Adipocyte (in vitro differentiated cells): ENCODE data around the gene FCHSD2.

ENCODE experiments used
- DNase-seq: peaks from one replicate; pipeline ENCODE4 v3.0.0-alpha.2; 2015; ENCODE audit warnings: low read depth
- H3K27me3 ChIP-seq: replicated peaks from 2 replicates; pipeline ENCODE4 v1.7.0; 2013; ENCODE audit warnings: mild to moderate bottlenecking, low read length, moderate library complexity; ENCODE audit not compliant: control insufficient read depth, insufficient read depth
- H3K36me3 ChIP-seq: 2 replicates; pipeline ENCODE4 v1.7.0; 2013; ENCODE audit warnings: low read length, mild to moderate bottlenecking, moderate library complexity; ENCODE audit not compliant: control insufficient read depth, insufficient read depth, severe bottlenecking
- H3K4me1 ChIP-seq: 2 replicates; pipeline ENCODE4 v1.7.0; 2013; ENCODE audit warnings: mild to moderate bottlenecking, low read length, moderate library complexity; ENCODE audit not compliant: control insufficient read depth, insufficient read depth
- H3K4me3 ChIP-seq: 2 replicates; pipeline ENCODE4 v1.7.0; 2013; ENCODE audit warnings: mild to moderate bottlenecking, low read length, moderate library complexity
- H3K9ac ChIP-seq: 2 replicates; pipeline ENCODE4 v1.7.0; 2013; ENCODE audit warnings: mild to moderate bottlenecking, low read length, moderate library complexity
- H3K9me3 ChIP-seq: 2 replicates; pipeline ENCODE4 v1.7.0; 2013; ENCODE audit warnings: mild to moderate bottlenecking, low read length, moderate library complexity; ENCODE audit not compliant: control insufficient read depth

Gene FCHSD2

DNA sequence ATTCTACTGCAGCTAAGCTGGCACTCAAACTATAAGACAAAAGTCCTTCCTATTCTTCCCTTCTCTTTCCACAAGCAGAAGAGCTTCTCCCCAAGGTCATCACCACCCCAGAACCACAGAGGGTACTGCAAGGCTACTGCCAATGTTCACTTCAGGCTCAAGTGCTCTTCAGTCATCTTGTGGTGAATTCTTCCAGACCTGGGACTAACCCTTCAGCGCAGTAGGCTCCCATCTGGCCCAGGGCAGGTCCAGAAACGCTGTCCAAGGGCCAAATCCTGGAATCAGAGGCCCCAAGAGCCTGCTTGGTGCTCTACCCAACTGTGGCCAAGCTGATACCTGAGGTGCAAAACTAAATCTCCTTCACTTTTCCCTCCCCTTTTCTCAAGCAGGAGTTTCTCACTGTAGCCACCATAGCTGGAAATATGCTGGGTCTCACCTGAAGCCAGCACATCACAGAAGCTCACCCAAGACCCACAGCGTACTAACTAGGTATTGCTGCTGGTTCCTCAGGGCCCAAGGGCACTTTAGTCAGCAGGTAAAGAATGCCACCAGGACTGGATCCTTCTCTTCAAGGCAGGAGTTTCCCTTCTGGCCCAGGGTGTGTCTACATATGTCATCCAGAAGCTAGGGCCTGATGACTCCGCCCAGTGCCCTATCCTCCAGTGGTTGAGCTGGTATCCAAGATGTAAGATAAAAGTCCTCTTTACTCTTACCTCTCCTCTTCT lies 27.8 kb downstream of the FCHSD2 start:
- Histone ChIP-seq H3K4me1 (no peaks in the 10 kb centered on the region), H3K36me3 (no peaks in the 10 kb centered on the region), H3K27me3 (no peaks in the 10 kb centered on the region), H3K9me3 (no peaks in the 10 kb centered on the region), H3K4me3 (no peak overlapping the region), H3K9ac (no peak overlapping the region)
- no peak for DNase-seq

DNA sequence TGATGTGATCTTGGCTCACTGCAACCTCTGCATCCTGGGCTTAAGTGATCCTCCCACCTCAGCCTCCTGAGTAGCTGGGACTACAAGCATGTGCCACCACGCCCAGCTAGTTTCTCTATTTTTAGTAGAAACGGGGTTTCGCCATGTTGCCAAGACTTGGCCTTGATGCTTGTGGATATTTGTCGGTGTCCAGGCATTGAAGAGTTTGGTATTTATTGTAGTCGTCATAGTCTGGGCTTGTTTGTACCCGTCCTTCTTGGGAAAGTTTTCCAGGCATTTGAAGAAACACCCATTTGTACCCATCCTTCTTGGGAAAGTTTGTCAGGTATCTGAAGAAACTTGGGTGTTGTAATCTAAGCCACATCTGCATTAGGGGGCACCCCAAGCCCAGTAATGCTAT lies 28.7 kb downstream of the FCHSD2 start:
- Histone ChIP-seq H3K9me3 (no peaks in the 10 kb centered on the region), H3K36me3 (no peaks in the 10 kb centered on the region), H3K9ac (no peak overlapping the region), H3K4me1 (no peaks in the 10 kb centered on the region), H3K4me3 (no peak overlapping the region), H3K27me3 (no peaks in the 10 kb centered on the region)
- DNase-seq = no peak

DNA sequence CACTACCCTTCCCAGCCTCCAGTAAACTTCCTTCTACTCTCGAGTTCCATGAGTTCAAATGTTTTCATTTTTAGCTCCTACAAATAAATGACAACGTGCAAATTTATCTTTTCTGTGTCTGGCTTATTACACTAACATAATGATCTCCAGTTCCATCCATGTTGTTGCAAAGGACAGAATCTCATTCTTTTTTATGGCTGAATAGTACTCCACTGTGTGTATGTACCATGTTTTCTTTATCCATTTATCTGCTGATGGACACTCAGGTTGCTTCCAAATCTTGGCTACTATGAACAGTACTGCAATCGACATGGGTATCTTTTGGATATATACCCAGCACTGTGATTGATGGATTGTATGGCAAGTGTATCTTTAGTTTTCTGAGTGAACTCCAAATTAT lies 34.5 kb downstream of the FCHSD2 start:
- Histone ChIP-seq H3K27me3 (no peaks in the 10 kb centered on the region), H3K9me3 (no peaks in the 10 kb centered on the region), H3K36me3 (no peaks in the 10 kb centered on the region), H3K9ac (no peak overlapping the region), H3K4me3 (no peak overlapping the region), H3K4me1 (no peaks in the 10 kb centered on the region)
- no peak for DNase-seq

DNA sequence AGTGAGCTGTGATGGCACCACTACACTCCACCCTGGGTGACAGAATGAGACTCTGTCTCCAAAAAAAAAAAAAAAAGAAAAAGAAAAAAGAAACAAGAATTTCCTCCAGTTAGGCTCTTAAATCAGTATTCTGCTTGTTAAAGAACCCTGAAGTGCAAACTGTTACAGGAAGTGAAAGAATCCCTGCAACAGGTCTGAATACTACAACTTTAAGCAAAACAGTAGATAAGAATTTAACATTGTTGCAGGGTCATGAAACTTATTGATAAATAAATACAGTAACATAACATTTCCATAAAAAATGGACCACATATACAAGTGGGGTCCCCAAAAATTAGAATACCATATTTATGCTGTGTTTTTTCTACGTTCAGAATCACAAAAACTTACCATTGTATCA lies 35.8 kb downstream of the FCHSD2 start:
- Histone ChIP-seq H3K27me3 (no peaks in the 10 kb centered on the region), H3K4me1 (no peaks in the 10 kb centered on the region), H3K9me3 (no peaks in the 10 kb centered on the region), H3K36me3 (no peaks in the 10 kb centered on the region), H3K4me3 (no peak overlapping the region), H3K9ac (no peak overlapping the region)
- DNase-seq = no peak

DNA sequence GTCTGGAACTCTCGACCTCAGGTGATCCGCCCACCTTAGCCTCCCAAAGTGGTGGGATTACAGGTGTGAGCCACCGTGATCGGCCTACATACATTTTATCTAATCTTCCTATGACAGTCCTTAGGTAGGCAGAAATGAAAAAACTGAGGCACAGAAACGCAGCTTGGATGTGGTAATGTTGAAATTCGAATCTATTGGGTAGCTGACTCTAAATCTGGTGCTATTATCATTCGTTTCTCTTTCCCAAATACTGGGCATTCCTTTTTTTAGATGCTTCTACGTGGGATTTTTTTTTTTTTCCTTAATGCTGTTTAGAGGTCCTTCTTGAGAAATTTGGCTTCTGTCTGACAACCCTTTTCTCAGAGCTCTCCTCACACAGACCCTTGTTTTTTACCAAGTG lies 41.5 kb downstream of the FCHSD2 start:
- Histone ChIP-seq H3K27me3 (no peaks in the 10 kb centered on the region), H3K4me3 (no peak overlapping the region), H3K4me1 (no peaks in the 10 kb centered on the region), H3K9me3 (no peaks in the 10 kb centered on the region), H3K9ac (no peak overlapping the region), H3K36me3 (no peaks in the 10 kb centered on the region)
- no peak for DNase-seq

DNA sequence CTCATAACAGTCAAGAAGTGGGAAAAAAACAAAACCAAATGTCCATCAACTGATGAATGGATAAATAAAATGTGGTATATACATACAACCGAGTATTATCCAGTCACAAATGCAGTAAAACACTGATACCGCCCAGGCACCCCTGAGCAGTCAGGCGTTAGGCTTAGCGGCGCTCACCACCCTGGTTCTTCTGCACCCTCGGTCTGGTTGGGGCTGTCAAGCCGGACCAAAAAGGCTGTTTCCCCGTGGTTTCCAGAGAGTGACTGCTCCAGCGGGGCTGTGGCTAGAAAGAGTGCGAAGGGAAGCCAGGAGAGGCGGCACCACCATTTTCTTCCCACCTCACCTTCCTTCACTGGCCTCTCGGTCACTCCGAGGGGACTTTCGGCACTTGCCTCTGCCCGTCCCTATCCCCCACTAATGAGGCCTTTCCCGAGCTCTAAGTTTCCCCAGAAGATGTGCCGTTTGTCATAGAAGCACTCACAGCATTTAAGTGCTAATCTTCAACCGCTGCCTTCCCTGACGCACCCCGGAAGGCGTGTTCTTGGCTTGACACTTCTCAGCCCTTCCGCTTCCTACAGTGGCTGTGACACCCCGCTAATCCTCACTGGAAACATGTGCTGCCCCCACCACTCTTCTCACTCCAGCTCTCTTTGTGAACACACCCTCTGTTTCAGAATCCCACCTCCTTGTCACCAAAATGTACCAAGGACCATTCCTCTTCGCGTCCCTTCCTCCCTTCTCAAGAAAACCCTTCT lies 42.4 kb downstream of the FCHSD2 start:
- Histone ChIP-seq H3K9ac (no peak overlapping the region), H3K36me3 (no peaks in the 10 kb centered on the region)
- no peak for DNase-seq

DNA sequence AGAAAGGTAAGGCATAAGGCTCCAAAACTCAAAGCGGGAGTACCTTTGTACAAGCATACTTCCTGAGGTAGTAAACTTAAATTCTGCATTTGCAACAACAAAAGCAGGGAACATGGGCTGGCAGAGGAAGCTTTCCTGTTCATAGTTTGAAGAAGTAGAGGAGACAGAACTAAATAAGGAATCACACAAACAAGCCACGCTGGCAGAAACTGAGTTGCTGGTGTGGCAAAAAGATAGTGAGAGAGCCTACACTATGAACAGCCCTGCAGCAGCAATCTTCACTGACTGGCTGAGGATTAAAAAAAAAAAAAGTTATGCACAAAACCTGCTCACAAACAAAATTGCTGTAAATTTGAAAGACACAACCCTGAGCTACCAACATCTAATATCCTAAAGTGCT lies 46.5 kb downstream of the FCHSD2 start:
- no peaks in the 10 kb centered on the region for H3K27me3 ChIP-seq
- no peak for DNase-seq
- H3K36me3 ChIP-seq = no peaks in the 10 kb centered on the region
- H3K4me3 ChIP-seq = no peak overlapping the region
- no peaks in the 10 kb centered on the region for H3K4me1 ChIP-seq
- H3K9ac ChIP-seq = no peak overlapping the region
- H3K9me3 ChIP-seq = no peaks in the 10 kb centered on the region

More for the DNA sequence above, 42.4 kb downstream of the FCHSD2 start:
- Histone ChIP-seq H3K27me3 (no peaks in the 10 kb centered on the region), H3K4me3 (no peak overlapping the region), H3K9me3 (no peaks in the 10 kb centered on the region), H3K4me1 (no peaks in the 10 kb centered on the region)

DNA sequence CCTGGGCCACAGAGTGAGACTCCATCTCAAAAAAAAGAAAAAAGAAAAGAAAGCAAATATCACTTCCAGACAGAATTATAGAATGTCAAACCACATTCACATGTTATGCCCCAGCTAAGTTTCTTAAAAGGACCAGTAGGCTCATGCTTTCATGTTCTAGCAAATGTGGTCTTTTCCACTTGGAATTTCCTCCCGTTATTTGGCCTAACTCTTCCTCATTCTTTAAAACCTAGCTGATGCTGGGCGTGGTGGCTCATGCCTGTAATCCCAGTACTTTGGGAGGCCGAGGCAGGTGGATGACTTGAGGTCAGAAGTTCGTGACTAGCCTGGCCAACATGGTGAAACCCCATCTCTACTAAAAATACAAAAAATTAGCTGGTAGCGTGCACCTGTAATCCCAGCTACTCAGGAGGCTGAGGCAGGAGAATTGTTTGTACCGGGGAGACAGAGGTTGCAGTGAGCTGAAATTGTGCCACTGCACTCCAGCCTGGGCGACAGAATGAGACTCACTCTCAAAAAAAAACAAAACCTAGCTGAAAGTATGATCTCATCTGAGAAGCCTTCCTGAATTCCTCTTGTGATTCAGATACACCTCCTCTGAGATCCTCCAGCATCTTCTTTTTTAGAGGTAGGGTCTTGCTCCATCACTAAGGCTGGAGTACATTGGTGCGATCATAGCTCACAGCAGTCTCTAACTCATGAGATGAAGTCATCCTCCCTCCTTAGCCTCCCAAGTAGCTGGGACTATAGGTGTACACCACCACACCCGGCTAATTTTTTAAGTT lies 50.4 kb downstream of the FCHSD2 start:
- Histone ChIP-seq H3K36me3 (no peaks in the 10 kb centered on the region), H3K9ac (no peak overlapping the region), H3K9me3 (no peaks in the 10 kb centered on the region), H3K27me3 (no peaks in the 10 kb centered on the region), H3K4me1 (no peaks in the 10 kb centered on the region), H3K4me3 (no peak overlapping the region)
- DNase-seq = no peak

DNA sequence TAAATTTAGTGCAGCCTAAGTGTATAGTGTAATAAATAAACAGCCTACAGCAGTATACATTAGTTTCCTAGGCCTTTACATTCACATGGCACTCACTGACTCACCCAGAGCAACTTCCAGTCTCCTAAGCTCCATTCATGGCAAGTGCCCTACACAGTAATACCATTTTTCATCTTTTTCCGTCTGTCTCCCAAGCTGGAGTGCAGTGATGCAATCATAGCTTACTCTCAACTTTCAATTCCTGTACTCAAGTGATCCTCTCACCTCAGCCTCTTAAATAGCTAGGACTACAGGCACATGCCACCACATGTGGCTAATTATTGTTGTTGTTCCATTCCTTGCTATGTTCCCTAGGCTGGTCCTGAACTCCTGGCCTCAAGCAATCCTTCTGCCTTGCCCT lies 54.4 kb downstream of the FCHSD2 start:
- H3K9me3 ChIP-seq = no peaks in the 10 kb centered on the region
- no peak overlapping the region for H3K9ac ChIP-seq
- no peaks in the 10 kb centered on the region for H3K27me3 ChIP-seq
- H3K36me3 ChIP-seq = no peaks in the 10 kb centered on the region
- DNase-seq = peak; percentile 43
- H3K4me1 ChIP-seq = no peaks in the 10 kb centered on the region
- no peak overlapping the region for H3K4me3 ChIP-seq

DNA sequence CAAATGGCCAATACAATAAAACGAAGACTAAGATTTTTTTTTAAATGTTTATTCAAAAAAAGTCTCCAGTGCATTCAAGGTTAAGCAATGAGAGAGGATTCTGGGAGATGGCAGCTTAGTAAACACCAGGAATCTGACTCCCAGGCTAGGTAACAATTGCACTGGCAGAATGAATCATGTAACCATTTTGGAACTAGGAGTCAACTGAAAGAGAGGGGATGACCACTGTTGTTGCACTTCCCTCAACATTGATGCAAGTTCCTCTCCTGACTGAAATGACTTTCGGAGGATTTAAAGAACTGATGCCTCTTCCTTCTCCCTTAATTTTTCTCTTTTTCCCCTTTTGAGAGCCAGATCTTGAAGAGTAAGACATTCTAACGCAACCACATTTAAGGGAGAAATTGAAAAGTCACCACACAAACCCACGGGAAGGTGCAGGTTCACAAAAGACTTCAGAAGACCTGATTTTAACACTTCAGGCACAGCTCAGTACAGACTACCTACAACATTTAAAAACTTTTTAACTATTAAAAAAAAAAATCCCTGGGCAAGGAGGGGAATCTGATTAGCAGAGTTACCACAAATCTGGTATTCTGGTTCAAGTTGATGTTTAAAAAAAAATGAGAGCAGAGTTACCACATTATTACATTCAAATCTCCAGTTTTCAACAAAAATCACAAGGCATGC lies 56.8 kb downstream of the FCHSD2 start:
- DNase-seq = no peak
- H3K9ac ChIP-seq = no peak overlapping the region

DNA sequence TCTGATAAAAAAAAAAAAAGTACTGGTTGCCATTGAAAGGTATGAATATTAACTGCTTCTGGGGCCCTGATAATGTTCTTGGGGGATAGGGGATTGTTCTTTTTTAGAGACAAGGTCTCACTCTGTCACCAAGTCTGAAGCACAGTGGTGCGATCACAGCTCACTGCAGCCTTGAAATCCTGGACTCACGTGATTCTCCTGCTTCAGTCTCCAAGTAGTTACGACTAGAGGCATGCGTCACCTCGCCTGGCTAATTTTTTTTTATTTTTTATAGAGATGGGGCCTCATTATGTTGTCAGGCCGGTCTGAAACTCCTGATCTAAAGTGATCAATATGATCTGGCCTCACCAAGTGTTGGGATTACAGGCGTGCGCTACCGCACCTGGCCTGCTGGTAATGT lies 63.5 kb downstream of the FCHSD2 start:
- H3K36me3 ChIP-seq = peaks cover 12% of the 10 kb centered on the region
- H3K4me1 ChIP-seq = peaks cover under 1% of the 10 kb centered on the region
- no peak overlapping the region for H3K9ac ChIP-seq
- no peaks in the 10 kb centered on the region for H3K27me3 ChIP-seq
- no peak overlapping the region for H3K4me3 ChIP-seq
- H3K9me3 ChIP-seq = peaks cover 9% of the 10 kb centered on the region
- DNase-seq = no peak

More for the DNA sequence above, 56.8 kb downstream of the FCHSD2 start:
- H3K27me3 ChIP-seq = no peaks in the 10 kb centered on the region
- no peaks in the 10 kb centered on the region for H3K9me3 ChIP-seq
- H3K4me3 ChIP-seq = no peak overlapping the region
- H3K36me3 ChIP-seq = no peaks in the 10 kb centered on the region
- no peaks in the 10 kb centered on the region for H3K4me1 ChIP-seq
